H9 (cell line): Measurements from ENCODE around the gene MAGI1. TPM values are rescaled to one million over a fixed set of nuclear protein-coding genes. Genes with fewer than 3 reads are reported as not detected.

Source experiments
- DNase-seq: peaks from one replicate; pipeline ENCODE4 v3.0.0-alpha.2; 2017
- H2AFZ ChIP-seq: one replicate; pipeline ENCODE4 v1.6.1; 2013; ENCODE audit warnings: mild to moderate bottlenecking, low read length, control low read depth, moderate library complexity
- H2AK5ac ChIP-seq: 2 replicates; pipeline ENCODE4 v1.6.1; 2013; ENCODE audit warnings: low read length, control low read depth, mixed read lengths; ENCODE audit not compliant: insufficient read length
- H2BK120ac ChIP-seq: one replicate; pipeline ENCODE4 v1.6.1; 2013; ENCODE audit warnings: low read depth, mild to moderate bottlenecking, low read length, control low read depth, inconsistent platforms; ENCODE audit not compliant: poor library complexity, severe bottlenecking
- H2BK12ac ChIP-seq: 2 replicates; pipeline ENCODE4 v1.6.1; 2013; ENCODE audit warnings: low read length, control low read depth, mixed read lengths, low read depth; ENCODE audit not compliant: insufficient read length
- H2BK15ac ChIP-seq: 2 replicates; pipeline ENCODE4 v1.6.1; 2013; ENCODE audit warnings: low read depth, low read length, control low read depth
- H2BK20ac ChIP-seq: one replicate; pipeline ENCODE4 v1.6.1; 2013; ENCODE audit warnings: low read depth, mild to moderate bottlenecking, low read length, control low read depth, inconsistent platforms; ENCODE audit not compliant: poor library complexity, severe bottlenecking
- H2BK5ac ChIP-seq: 2 replicates; pipeline ENCODE4 v1.6.1; 2013; ENCODE audit warnings: low read length, control low read depth, mixed read lengths; ENCODE audit not compliant: insufficient read length
- H3K14ac ChIP-seq: 2 replicates; pipeline ENCODE4 v1.6.1; 2013; ENCODE audit warnings: low read length, control low read depth; ENCODE audit not compliant: insufficient read depth
- H3K18ac ChIP-seq: 2 replicates; pipeline ENCODE4 v1.6.1; 2013; ENCODE audit warnings: low read depth, mild to moderate bottlenecking, mixed read lengths, low read length, control low read depth; ENCODE audit not compliant: insufficient read length
- H3K23ac ChIP-seq: 2 replicates; pipeline ENCODE4 v1.6.1; 2013; ENCODE audit warnings: low read length, control low read depth, mixed read lengths, low read depth; ENCODE audit not compliant: insufficient read length
- H3K23me2 ChIP-seq: 2 replicates; pipeline ENCODE4 v1.6.1; 2013; ENCODE audit warnings: low read depth, mild to moderate bottlenecking, mixed read lengths, low read length, control low read depth; ENCODE audit not compliant: insufficient read length, poor library complexity, severe bottlenecking
- H3K27ac ChIP-seq: 2 replicates; pipeline ENCODE4 v1.5.1; 2013; ENCODE audit warnings: low read length, control low read depth, mixed read lengths, low read depth; ENCODE audit not compliant: insufficient read length
- H3K27me3 ChIP-seq: 2 replicates; pipeline ENCODE4 v1.6.1; 2013; ENCODE audit warnings: low read length, control low read depth, inconsistent platforms; ENCODE audit not compliant: insufficient read depth
- H3K4ac ChIP-seq: 2 replicates; pipeline ENCODE4 v1.6.1; 2013; ENCODE audit warnings: low read depth, mild to moderate bottlenecking, control low read depth, inconsistent platforms, low read length, moderate library complexity
- H3K4me1 ChIP-seq: 2 replicates; pipeline ENCODE4 v1.6.1; 2013; ENCODE audit warnings: low read length, control low read depth, inconsistent platforms; ENCODE audit not compliant: insufficient read depth
- H3K4me2 ChIP-seq: 2 replicates; pipeline ENCODE4 v1.6.1; 2013; ENCODE audit warnings: low read length, control low read depth, mixed read lengths; ENCODE audit not compliant: insufficient read length, insufficient read depth
- H3K56ac ChIP-seq: 2 replicates; pipeline ENCODE4 v1.6.1; 2013; ENCODE audit warnings: low read depth, mild to moderate bottlenecking, mixed read lengths, low read length, control low read depth; ENCODE audit not compliant: insufficient read length
- H3K79me1 ChIP-seq: 2 replicates; pipeline ENCODE4 v1.6.1; 2013; ENCODE audit warnings: low read depth, mild to moderate bottlenecking, moderate library complexity, low read length, control low read depth, inconsistent platforms; ENCODE audit not compliant: insufficient read depth, poor library complexity, severe bottlenecking
- H3K79me2 ChIP-seq: 2 replicates; pipeline ENCODE4 v1.6.1; 2013; ENCODE audit warnings: low read length, control low read depth, inconsistent platforms; ENCODE audit not compliant: insufficient read depth
- H3K9ac ChIP-seq: 2 replicates; pipeline ENCODE4 v1.6.1; 2013; ENCODE audit warnings: low read length, control low read depth, mixed read lengths; ENCODE audit not compliant: insufficient read length; ENCODE audit errors: extremely low read depth
- H3K9me3 ChIP-seq: one replicate; pipeline ENCODE4 v1.6.1; 2013; ENCODE audit warnings: low read depth, low read length, inconsistent platforms; ENCODE audit not compliant: control insufficient read depth
- H3T11ph ChIP-seq: one replicate; pipeline ENCODE4 v1.6.1; 2013; ENCODE audit warnings: mild to moderate bottlenecking, low read length, control low read depth, inconsistent platforms
- H4K20me1 ChIP-seq: one replicate; pipeline ENCODE4 v1.6.1; 2013; ENCODE audit not compliant: control insufficient read depth, insufficient read length, insufficient read depth
- H4K5ac ChIP-seq: 2 replicates; pipeline ENCODE4 v1.6.1; 2013; ENCODE audit warnings: low read depth, mild to moderate bottlenecking, mixed read lengths, low read length, control low read depth; ENCODE audit not compliant: insufficient read length
- H4K8ac ChIP-seq: replicated peaks from 2 replicates; pipeline ENCODE4 v1.6.1; 2013; ENCODE audit warnings: low read length, control low read depth, mixed read lengths, low read depth; ENCODE audit not compliant: insufficient read length
- H4K91ac ChIP-seq: 2 replicates; pipeline ENCODE4 v1.6.1; 2013; ENCODE audit warnings: low read depth, mild to moderate bottlenecking, moderate library complexity, mixed read lengths, low read length, control low read depth; ENCODE audit not compliant: insufficient read length
- H3K27ac Mint-ChIP-seq, 3 experiments: 2 replicates in 2 of 3; 3 replicates in 1 of 3; pipeline ENCODE4 v1.8.0; 2020 to 2021; ENCODE audit warnings: mixed read lengths in 3 of 3, mild to moderate bottlenecking in 1 of 3, moderate library complexity in 1 of 3
- H3K27me3 Mint-ChIP-seq: 2 replicates; pipeline ENCODE4 v1.8.0; 2021; ENCODE audit warnings: low read depth, mild to moderate bottlenecking, moderate library complexity, mixed read lengths
- H3K36me3 Mint-ChIP-seq, 3 experiments: 2 replicates in 2 of 3; 3 replicates in 1 of 3; pipeline ENCODE4 v1.8.0; 2020 to 2021; ENCODE audit warnings: low read depth in 3 of 3, mixed read lengths in 3 of 3; ENCODE audit not compliant: insufficient read depth in 1 of 3
- H3K4me1 Mint-ChIP-seq, 2 experiments: 2 replicates each; pipeline ENCODE4 v1.8.0; 2020; ENCODE audit warnings: mixed read lengths in 2 of 2
- H3K4me3 Mint-ChIP-seq, 2 experiments: 2 replicates in 1 of 2; 3 replicates in 1 of 2; pipeline ENCODE4 v1.8.0; 2020 to 2021; ENCODE audit warnings: mild to moderate bottlenecking in 2 of 2, mixed read lengths in 2 of 2, moderate library complexity in 1 of 2
- H3K9me3 Mint-ChIP-seq, 2 experiments: 2 replicates in 1 of 2; 3 replicates in 1 of 2; pipeline ENCODE4 v1.8.0; 2020; ENCODE audit warnings: mild to moderate bottlenecking in 2 of 2, mixed read lengths in 2 of 2, moderate library complexity in 1 of 2
- total RNA-seq: library from RNA; stranded (reverse); gene quantifications from 2 replicates; pipeline ENCODE4 v1.2.1, GENCODE V29; 2021
- TF ChIP-seq, protein P1 (sequence below): fragments of 200-600 bp; sonication (generic); conservative IDR thresholded peaks from 3 replicates; pipeline ENCODE4 v1.8.0; 2021; ENCODE audit warnings: antibody characterized with exemption, mild to moderate bottlenecking

Gene MAGI1
- total RNA-seq, 1 experiment from 2014 or later, result 65.7 TPM

DNA sequence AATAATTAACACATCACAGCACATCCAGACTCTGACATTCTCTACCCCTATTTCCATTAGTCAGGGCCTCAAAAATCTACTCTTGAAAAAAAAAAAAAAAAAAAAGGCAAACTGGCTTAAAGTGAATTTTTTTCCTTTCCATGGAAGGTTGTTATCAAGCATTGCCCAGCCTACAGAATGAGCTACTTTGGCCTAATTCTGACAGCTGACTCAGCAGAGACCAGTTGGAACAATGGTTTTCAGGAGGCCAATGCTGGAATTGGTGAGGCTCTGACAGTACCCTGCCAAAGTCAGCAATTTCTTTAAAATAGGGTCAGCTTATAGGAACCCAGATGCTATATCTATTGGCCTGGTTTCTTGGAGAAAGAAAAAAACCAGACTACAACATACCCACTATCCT is 454.7 kb downstream of the MAGI1 start:
- no peak overlapping the region for H3K27ac ChIP-seq
- H2BK5ac ChIP-seq, result no peak overlapping the region
- H3T11ph ChIP-seq, result no peak overlapping the region
- TF ChIP-seq, protein P1, sequence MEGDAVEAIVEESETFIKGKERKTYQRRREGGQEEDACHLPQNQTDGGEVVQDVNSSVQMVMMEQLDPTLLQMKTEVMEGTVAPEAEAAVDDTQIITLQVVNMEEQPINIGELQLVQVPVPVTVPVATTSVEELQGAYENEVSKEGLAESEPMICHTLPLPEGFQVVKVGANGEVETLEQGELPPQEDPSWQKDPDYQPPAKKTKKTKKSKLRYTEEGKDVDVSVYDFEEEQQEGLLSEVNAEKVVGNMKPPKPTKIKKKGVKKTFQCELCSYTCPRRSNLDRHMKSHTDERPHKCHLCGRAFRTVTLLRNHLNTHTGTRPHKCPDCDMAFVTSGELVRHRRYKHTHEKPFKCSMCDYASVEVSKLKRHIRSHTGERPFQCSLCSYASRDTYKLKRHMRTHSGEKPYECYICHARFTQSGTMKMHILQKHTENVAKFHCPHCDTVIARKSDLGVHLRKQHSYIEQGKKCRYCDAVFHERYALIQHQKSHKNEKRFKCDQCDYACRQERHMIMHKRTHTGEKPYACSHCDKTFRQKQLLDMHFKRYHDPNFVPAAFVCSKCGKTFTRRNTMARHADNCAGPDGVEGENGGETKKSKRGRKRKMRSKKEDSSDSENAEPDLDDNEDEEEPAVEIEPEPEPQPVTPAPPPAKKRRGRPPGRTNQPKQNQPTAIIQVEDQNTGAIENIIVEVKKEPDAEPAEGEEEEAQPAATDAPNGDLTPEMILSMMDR, result no peak
- Mint-ChIP-seq H3K9me3 (no peaks in the 10 kb centered on the region), H3K36me3 (no peaks in the 10 kb centered on the region), H3K4me3 (no peak overlapping the region), H3K27me3 (no peaks in the 10 kb centered on the region), H3K27ac (no peak overlapping the region), H3K4me1 (peaks cover 43 to 48% of the 10 kb centered on the region in 2 experiments)
- H4K91ac ChIP-seq, result no peak overlapping the region
- H3K79me2 ChIP-seq, result peaks cover 11% of the 10 kb centered on the region; the same call in 1 of the 2 replicates
- no peak overlapping the region for H2BK20ac ChIP-seq
- no peak overlapping the region for H3K4me2 ChIP-seq
- H4K8ac ChIP-seq, result no peak overlapping the region
- H3K4me1 ChIP-seq, result peaks cover 5% of the 10 kb centered on the region; the same call in 1 of the 2 replicates
- no peak overlapping the region for H2BK120ac ChIP-seq
- no peaks in the 10 kb centered on the region for H4K20me1 ChIP-seq
- no peak overlapping the region for H2AK5ac ChIP-seq
- no peak overlapping the region for H3K18ac ChIP-seq
- DNase-seq, result no peak
- H4K5ac ChIP-seq, result no peak overlapping the region
- no peak overlapping the region for H2BK12ac ChIP-seq
- H3K9me3 ChIP-seq, result no peaks in the 10 kb centered on the region
- no peak overlapping the region for H2BK15ac ChIP-seq
- H3K27me3 ChIP-seq, result no peaks in the 10 kb centered on the region
- H3K9ac ChIP-seq, result no peak overlapping the region
- no peak overlapping the region for H3K56ac ChIP-seq
- no peak overlapping the region for H3K23ac ChIP-seq
- H3K4ac ChIP-seq, result no peak overlapping the region
- no peak overlapping the region for H2AFZ ChIP-seq
- H3K14ac ChIP-seq, result no peak overlapping the region
- H3K23me2 ChIP-seq, result no peaks in the 10 kb centered on the region
- H3K79me1 ChIP-seq, result peaks cover 3% of the 10 kb centered on the region
